ENCODE results near the gene PAK6. TPM values are rescaled to one million over a fixed set of nuclear protein-coding genes. Genes with fewer than 3 reads are reported as not detected.

The PAK6 gene
- total RNA-seq, 2 donors from 2014 or later, result 13.8 to 190 TPM

- peaks cover 4% of the 10 kb centered on the region for H3K4me1 ChIP-seq (replicated peaks)
- H3K4me3 ChIP-seq, result peak overlapping the region in 1 of 2 donors; percentile 11
- DNase-seq (ENCODE audit: low spot score), result peak; percentile 38
- intact Hi-C loops (cut with DNase I), result no loop called here
- WGBS, result 56% methylated on average over 10 of the region's 10 CpGs
- H3K27me3 ChIP-seq (replicated peaks; ENCODE audit: insufficient read depth), result no peaks in the 10 kb centered on the region
- no peaks in the 10 kb centered on the region for H3K9me3 ChIP-seq
- peak; percentile 17 for TF ChIP-seq POLR2A (IDR thresholded peaks at IDR 0.05)
- TF ChIP-seq, protein P1, sequence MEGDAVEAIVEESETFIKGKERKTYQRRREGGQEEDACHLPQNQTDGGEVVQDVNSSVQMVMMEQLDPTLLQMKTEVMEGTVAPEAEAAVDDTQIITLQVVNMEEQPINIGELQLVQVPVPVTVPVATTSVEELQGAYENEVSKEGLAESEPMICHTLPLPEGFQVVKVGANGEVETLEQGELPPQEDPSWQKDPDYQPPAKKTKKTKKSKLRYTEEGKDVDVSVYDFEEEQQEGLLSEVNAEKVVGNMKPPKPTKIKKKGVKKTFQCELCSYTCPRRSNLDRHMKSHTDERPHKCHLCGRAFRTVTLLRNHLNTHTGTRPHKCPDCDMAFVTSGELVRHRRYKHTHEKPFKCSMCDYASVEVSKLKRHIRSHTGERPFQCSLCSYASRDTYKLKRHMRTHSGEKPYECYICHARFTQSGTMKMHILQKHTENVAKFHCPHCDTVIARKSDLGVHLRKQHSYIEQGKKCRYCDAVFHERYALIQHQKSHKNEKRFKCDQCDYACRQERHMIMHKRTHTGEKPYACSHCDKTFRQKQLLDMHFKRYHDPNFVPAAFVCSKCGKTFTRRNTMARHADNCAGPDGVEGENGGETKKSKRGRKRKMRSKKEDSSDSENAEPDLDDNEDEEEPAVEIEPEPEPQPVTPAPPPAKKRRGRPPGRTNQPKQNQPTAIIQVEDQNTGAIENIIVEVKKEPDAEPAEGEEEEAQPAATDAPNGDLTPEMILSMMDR (IDR thresholded peaks at IDR 0.05), result no peak
- no peaks in the 10 kb centered on the region for H3K36me3 ChIP-seq
- H3K27ac ChIP-seq, result peak overlapping the region; percentile 23 to 31
These were observed 1.9 kb downstream of the PAK6 start for GRCh38 chr15:40240619-40241221.

DNA sequence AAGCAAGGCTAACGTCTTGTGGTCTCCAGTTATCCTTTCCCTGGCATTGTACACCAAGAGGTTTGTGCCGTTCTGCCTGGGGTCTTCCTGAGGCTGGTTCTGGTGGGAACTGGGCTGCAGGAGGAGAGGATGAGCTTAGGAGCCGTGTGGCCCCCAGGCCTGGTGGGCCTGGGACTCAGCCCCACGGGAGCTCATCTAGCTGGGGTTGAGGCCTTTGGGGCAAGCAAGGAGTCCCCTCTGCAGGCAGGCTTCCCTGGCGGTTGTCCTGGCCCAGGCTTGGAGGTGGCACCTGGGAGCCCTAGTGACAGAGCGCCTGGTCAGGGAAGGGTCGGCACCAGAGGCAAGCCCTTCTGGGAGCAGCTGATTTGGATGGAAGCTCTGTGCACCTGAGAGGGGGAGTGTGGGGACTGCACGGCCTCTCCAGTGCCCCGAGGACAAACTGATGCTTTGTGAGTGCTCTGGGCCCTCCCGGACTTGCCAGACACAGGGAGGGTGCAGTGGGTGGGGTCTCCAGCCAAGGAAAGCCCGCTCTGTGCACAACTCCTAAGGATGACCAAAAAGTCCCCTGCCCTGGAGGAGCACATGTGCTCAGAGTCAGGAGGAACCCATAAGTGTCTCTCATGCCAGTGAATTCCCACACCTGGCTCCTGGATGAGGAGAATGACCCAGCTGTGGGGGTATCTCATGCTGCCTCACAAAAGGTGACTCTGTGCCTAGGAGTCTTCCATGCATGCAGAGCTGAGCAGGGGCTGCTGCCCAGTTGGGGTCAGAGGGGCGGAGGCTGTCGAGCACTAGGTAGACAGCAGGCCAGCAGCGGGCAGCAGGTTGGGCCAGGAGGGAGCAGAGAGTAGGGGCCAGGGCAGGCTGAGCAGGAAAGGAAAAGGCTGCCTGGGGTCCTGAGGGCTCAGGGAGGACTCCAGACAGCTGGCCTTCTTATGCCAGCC lies 2.7 kb downstream of the PAK6 start:
- Histone ChIP-seq H3K4me1 (replicated peaks) (peaks cover 4% of the 10 kb centered on the region), H3K4me3 (no peak overlapping the region), H3K27me3 (replicated peaks; ENCODE audit: insufficient read depth) (no peaks in the 10 kb centered on the region), H3K9me3 (no peaks in the 10 kb centered on the region), H3K27ac (peak overlapping the region; percentile 23 to 31), H3K36me3 (no peaks in the 10 kb centered on the region)
- no peak for TF ChIP-seq POLR2A (IDR thresholded peaks at IDR 0.05)
- TF ChIP-seq, protein P1 (IDR thresholded peaks at IDR 0.05), result no peak
- TF ChIP-seq POLR2AphosphoS5 (IDR thresholded peaks at IDR 0.05), result no peak
- DNase-seq (ENCODE audit: low spot score), result no peak
- WGBS, result 78% methylated on average over 14 of the region's 14 CpGs
- intact Hi-C loops (cut with DNase I), result no loop called here

GRCh38 chr15:40242213-40242599 lies 3.3 kb downstream of the PAK6 start:
- no peak for DNase-seq (ENCODE audit: low spot score)
- H3K27me3 ChIP-seq (replicated peaks; ENCODE audit: insufficient read depth), result no peaks in the 10 kb centered on the region
- no peak for TF ChIP-seq POLR2AphosphoS5 (IDR thresholded peaks at IDR 0.05)
- TF ChIP-seq POLR2A (IDR thresholded peaks at IDR 0.05), result no peak
- TF ChIP-seq, protein P1 (IDR thresholded peaks at IDR 0.05), result no peak
- intact Hi-C loops (cut with DNase I), result no loop called here
- no peaks in the 10 kb centered on the region for H3K36me3 ChIP-seq
- no peak overlapping the region for H3K27ac ChIP-seq
- WGBS, result 93% methylated on average over 10 of the region's 10 CpGs
- peaks cover 4% of the 10 kb centered on the region for H3K4me1 ChIP-seq (replicated peaks)
- no peaks in the 10 kb centered on the region for H3K9me3 ChIP-seq
- no peak overlapping the region for H3K4me3 ChIP-seq

- no peaks in the 10 kb centered on the region for H3K36me3 ChIP-seq
- H3K4me3 ChIP-seq, result no peak overlapping the region
- WGBS, result 87% methylated on average over 5 of the region's 5 CpGs
- no peak overlapping the region for H3K27ac ChIP-seq
- TF ChIP-seq, protein P1 (IDR thresholded peaks at IDR 0.05), result no peak
- TF ChIP-seq POLR2A (IDR thresholded peaks at IDR 0.05) (no peak), POLR2AphosphoS5 (IDR thresholded peaks at IDR 0.05) (no peak)
- no peak for DNase-seq (ENCODE audit: low spot score)
- H3K4me1 ChIP-seq (replicated peaks), result peaks cover 4% of the 10 kb centered on the region
- intact Hi-C loops (cut with DNase I), result no loop called here
- H3K9me3 ChIP-seq, result no peaks in the 10 kb centered on the region
- H3K27me3 ChIP-seq (replicated peaks; ENCODE audit: insufficient read depth), result no peaks in the 10 kb centered on the region
These were observed 3.7 kb downstream of the PAK6 start for GRCh38 chr15:40242601-40243000.

All from prostate gland (tissue), 2 donors.